Mesodermal cell (in vitro differentiated cells): ENCODE results near the gene ARL8A.

Experiments used
- H3K27ac ChIP-seq: 2 replicates; pipeline ENCODE4 v1.7.0; 2013; ENCODE audit warnings: mild to moderate bottlenecking, low read depth, low read length, moderate library complexity; ENCODE audit not compliant: severe bottlenecking
- H3K36me3 ChIP-seq: 2 replicates; pipeline ENCODE4 v1.7.1; 2013; ENCODE audit warnings: mild to moderate bottlenecking, low read length, moderate library complexity; ENCODE audit not compliant: control insufficient read depth, insufficient read depth
- H3K4me1 ChIP-seq: one replicate; pipeline ENCODE4 v1.7.1; 2013; ENCODE audit warnings: mild to moderate bottlenecking, low read length; ENCODE audit not compliant: insufficient read depth, control insufficient read depth, poor library complexity, severe bottlenecking
- H3K4me3 ChIP-seq: 2 replicates; pipeline ENCODE4 v1.7.0; 2013; ENCODE audit warnings: low read length, control low read depth, mild to moderate bottlenecking; ENCODE audit not compliant: insufficient read depth, poor library complexity, severe bottlenecking; ENCODE audit errors: extremely low read depth
- H3K9me3 ChIP-seq: 2 replicates; pipeline ENCODE4 v1.7.1; 2013; ENCODE audit warnings: mild to moderate bottlenecking, low read length, moderate library complexity; ENCODE audit not compliant: control insufficient read depth
- WGBS, 2 experiments: methylation state at CpG; one replicate each; pipeline ENCODE4 v1.1.5; 2013; ENCODE audit warnings: missing lambda C conversion rate in 2 of 2; ENCODE audit not compliant: insufficient coverage in 2 of 2; 5-methylcytosine and 5-hydroxymethylcytosine counted together

ARL8A gene

DNA sequence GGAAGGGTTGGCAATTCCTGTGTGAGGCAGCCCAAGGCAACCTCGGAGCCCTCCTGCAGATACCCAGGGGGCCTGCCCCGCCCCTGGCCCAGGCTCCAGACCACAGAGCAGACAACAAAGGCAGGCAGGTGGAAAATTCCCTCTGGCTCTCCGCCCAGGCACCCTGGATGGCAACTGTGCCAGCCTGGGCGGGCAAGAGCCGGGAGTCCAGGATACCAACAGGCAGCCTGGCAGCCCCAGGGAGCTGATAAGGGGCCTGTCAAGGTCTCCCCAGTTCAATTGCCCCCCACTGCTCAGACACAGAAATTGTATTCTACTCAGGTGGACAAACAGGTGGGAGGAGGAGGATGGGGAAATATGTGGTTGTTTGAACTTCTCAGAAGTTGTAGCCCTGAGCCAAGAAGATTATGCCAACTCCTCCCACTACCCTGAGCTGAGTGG, 37.2 kb downstream of the ARL8A start:
- H3K36me3 ChIP-seq = no peaks in the 10 kb centered on the region
- H3K4me3 ChIP-seq = no peak overlapping the region
- no peak overlapping the region for H3K27ac ChIP-seq
- H3K9me3 ChIP-seq = no peaks in the 10 kb centered on the region
- peaks cover 22% of the 10 kb centered on the region for H3K4me1 ChIP-seq
- WGBS, 2 experiments = 89 to 92% methylated on average over 5 of the region's 5 CpGs

- Histone ChIP-seq H3K36me3 (no peaks in the 10 kb centered on the region), H3K4me1 (peaks cover 22% of the 10 kb centered on the region), H3K27ac (peak overlapping the region; percentile 72), H3K9me3 (no peaks in the 10 kb centered on the region), H3K4me3 (no peak overlapping the region)
- WGBS, 2 experiments = 81 to 82% methylated on average over 7 to 9 of the region's 10 CpGs
Observed at GRCh38 chr1:202106340-202107254, 37.9 kb downstream of the ARL8A start.

- Histone ChIP-seq H3K4me1 (peaks cover 22% of the 10 kb centered on the region), H3K36me3 (no peaks in the 10 kb centered on the region), H3K4me3 (peak overlapping the region; percentile 8), H3K27ac (peak overlapping the region; percentile 72), H3K9me3 (no peaks in the 10 kb centered on the region)
- WGBS, 2 experiments = 15 to 24% methylated on average over 6 to 8 of the region's 10 CpGs
Observed at GRCh38 chr1:202105571-202106339, 38.8 kb downstream of the ARL8A start.

DNA sequence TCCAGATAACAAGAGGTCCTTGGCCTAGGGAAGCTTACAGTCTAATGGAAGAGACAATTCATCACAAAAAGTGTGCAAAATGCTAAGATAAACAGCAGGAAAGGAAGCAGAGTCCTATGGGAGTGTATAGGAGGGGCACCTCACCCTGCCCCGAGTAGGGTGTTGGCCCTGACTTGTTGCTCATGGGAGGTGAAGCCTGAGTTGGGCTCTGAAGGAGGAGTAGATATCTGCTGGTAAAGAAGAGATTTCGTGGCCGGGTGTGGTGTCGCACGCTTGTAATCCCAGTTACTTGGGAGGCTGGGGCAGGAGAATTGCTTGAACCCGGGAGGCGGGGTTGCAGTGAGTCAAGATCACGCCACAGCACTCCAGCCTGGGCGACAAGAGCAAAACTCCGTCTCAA, 40.5 kb downstream of the ARL8A start:
- H3K4me1 ChIP-seq = peaks cover 22% of the 10 kb centered on the region
- no peak overlapping the region for H3K27ac ChIP-seq
- H3K9me3 ChIP-seq = no peaks in the 10 kb centered on the region
- H3K4me3 ChIP-seq = no peak overlapping the region
- H3K36me3 ChIP-seq = no peaks in the 10 kb centered on the region
- 96 to 97% methylated on average over 6 of the region's 10 CpGs for WGBS, 2 experiments

DNA sequence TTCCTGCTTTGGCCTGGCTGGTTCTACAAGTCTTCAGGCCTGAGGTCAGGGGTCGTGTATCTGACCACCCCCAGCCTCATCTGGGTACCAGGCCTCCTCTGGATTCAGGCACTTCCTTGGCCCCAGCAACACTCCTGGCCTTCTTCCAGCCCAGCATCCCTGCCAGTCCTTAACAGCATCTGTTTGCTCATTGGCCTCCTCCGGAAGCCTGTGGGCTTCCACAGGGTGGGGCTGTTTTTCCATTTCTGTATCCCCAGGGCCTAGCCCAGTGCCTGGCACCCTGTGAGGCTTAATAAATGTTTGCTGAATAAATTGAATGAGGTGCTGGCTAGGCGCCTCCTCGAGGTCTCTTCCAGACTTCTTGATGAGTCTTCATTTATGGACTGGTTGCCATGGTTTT, 43.4 kb downstream of the ARL8A start:
- Histone ChIP-seq H3K27ac (no peak overlapping the region), H3K36me3 (no peaks in the 10 kb centered on the region), H3K4me1 (peaks cover 6% of the 10 kb centered on the region), H3K4me3 (no peak overlapping the region), H3K9me3 (no peaks in the 10 kb centered on the region)
- WGBS, 2 experiments = 36 to 66% methylated on average over 2 of the region's 4 CpGs

DNA sequence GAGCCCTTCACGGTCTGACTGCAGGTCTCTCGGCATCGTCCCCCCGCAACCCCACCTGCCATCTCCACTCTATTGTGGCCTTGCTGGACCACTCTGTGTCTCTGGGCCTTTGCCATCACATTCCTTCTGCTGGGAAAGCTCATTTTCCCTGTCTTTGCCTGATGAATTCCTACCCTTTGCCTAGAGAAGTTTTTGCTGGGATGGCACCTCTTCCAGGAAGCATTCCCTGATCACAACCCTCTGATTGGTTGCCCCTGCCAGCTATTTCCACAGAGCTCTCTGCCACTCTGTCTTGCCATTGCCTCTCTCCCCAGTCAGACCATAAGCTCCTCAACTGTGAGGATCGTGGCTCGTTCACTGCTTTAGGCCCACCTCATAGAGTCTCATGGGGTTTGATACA, 50.7 kb downstream of the ARL8A start:
- 94 to 98% methylated on average over 4 to 6 of the region's 6 CpGs for WGBS, 2 experiments

DNA sequence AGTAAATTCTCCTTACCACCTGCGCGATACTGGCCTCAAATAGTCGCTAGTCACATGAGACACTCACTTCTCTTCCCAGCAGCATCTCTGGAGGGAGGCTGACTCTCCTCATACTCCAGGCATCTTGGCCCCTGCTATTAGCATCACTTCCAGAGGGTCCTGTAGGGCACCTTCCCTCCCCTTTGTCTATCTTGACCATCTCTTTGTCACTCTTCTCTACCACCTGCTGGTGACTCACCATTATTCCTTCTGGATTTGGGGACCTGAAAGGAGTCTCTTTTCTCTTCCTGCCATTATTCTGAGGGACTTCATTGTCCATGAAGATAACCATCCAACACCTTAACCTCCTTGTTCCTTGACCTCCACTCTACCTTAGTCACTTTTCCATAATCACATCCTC, 53.5 kb downstream of the ARL8A start:
- Histone ChIP-seq H3K9me3 (no peaks in the 10 kb centered on the region), H3K4me1 (no peaks in the 10 kb centered on the region), H3K27ac (no peak overlapping the region), H3K36me3 (no peaks in the 10 kb centered on the region), H3K4me3 (no peak overlapping the region)
- WGBS, 2 experiments = 96 to 100% methylated on average over 3 of the region's 3 CpGs

More for the DNA sequence above, 50.7 kb downstream of the ARL8A start:
- Histone ChIP-seq H3K36me3 (no peaks in the 10 kb centered on the region), H3K4me1 (no peaks in the 10 kb centered on the region), H3K27ac (no peak overlapping the region), H3K4me3 (no peak overlapping the region), H3K9me3 (no peaks in the 10 kb centered on the region)

- no peak overlapping the region for H3K4me3 ChIP-seq
- peaks cover 7% of the 10 kb centered on the region for H3K4me1 ChIP-seq
- no peaks in the 10 kb centered on the region for H3K36me3 ChIP-seq
- no peak overlapping the region for H3K27ac ChIP-seq
- 89 to 93% methylated on average over 3 of the region's 3 CpGs for WGBS, 2 experiments
- no peaks in the 10 kb centered on the region for H3K9me3 ChIP-seq
Observed at GRCh38 chr1:202088206-202088605, 56.3 kb downstream of the ARL8A start.

DNA sequence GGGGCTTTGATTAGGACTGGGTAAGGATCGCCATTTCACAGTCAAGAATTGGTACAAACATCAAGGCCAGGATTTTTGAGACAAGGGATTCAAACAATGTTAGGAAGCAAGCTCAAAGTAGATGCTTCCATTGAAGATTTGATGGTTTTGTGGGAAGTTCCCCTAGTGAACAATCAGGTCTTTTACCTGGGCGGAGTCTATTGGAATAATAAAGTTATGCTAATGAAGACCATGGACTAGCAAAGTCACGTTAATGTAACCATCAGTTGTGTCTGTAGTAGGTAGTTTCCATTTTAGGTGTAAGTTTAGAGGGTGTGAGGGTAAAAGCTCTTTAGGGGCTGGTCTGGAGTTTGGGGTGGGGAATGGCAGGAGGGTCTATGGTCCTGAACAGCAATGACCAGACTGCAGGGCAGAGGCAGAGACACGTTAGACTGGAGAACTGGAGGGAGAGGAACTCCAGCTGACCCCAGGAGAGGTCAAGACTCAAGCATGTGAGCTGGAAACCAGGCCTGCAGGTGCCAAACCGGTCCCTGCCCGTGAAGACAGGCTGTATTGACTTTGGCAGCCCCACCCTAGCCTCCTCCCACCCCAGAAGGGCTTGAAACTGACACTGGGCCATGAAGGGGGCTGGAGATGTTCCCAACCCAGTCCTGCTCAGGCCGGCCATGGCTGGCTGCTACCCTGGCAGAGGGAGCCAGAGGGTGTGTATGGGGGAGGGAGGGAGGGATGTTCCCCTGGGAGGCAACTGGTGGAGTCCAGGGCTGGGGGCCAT, 57.8 kb downstream of the ARL8A start:
- Histone ChIP-seq H3K9me3 (no peaks in the 10 kb centered on the region), H3K36me3 (no peaks in the 10 kb centered on the region), H3K4me1 (peaks cover 10% of the 10 kb centered on the region), H3K4me3 (no peak overlapping the region), H3K27ac (no peak overlapping the region)
- WGBS, 2 experiments = 55 to 68% methylated on average over 5 to 7 of the region's 7 CpGs

GRCh38 chr1:202085682-202086373, 58.7 kb downstream of the ARL8A start:
- Histone ChIP-seq H3K4me1 (peaks cover 11% of the 10 kb centered on the region), H3K27ac (peak overlapping the region; percentile 23), H3K4me3 (no peak overlapping the region), H3K9me3 (no peaks in the 10 kb centered on the region), H3K36me3 (no peaks in the 10 kb centered on the region)
- WGBS, 2 experiments = 60% methylated on average over 5 of the region's 7 CpGs; no CpG with 5 or more reads in 1 of the 2 experiments
